Kidney (tissue), 14 donors: ENCODE data around the gene ANO10. TPM values are rescaled to one million over a fixed set of nuclear protein-coding genes. Genes with fewer than 3 reads are reported as not detected.

Source experiments
- DNase-seq, 5 donors: peaks; one replicate each; pipeline ENCODE4 v3.0.0-alpha.2; 2013 to 2020
- FAIRE-seq: peaks from 2 replicates; lab custom pipeline; 2012; peaks lifted over from hg19 to GRCh38; lab: Jason Lieb, UNC
- H3K27ac ChIP-seq, 2 donors: one replicate each; pipeline ENCODE4 v1.7.0; 2013; ENCODE audit warnings: low read depth in 2 of 2, low read length in 2 of 2, inconsistent platforms in 1 of 2
- H3K27me3 ChIP-seq: one replicate; pipeline ENCODE4 v1.7.1; 2013; ENCODE audit warnings: low read length, inconsistent platforms; ENCODE audit not compliant: control insufficient read depth, insufficient read depth
- H3K36me3 ChIP-seq, 3 donors: one replicate each; pipeline versions ENCODE4 v1.7.0 to v1.7.1; 2013; ENCODE audit warnings: low read length in 3 of 3, control low read depth in 1 of 3, inconsistent platforms in 1 of 3; ENCODE audit not compliant: insufficient read depth in 3 of 3, control insufficient read depth in 2 of 3
- H3K4me1 ChIP-seq, 3 donors: one replicate each; pipeline versions ENCODE4 v1.7.0 to v1.7.1; 2013; ENCODE audit warnings: low read length in 3 of 3, inconsistent platforms in 1 of 3, low read depth in 1 of 3; ENCODE audit not compliant: control insufficient read depth in 2 of 3, insufficient read depth in 2 of 3
- H3K4me3 ChIP-seq, 3 donors: one replicate each; pipeline versions ENCODE4 v1.7.0 to v1.8.1; 2013; ENCODE audit warnings: low read length in 3 of 3, control low read depth in 1 of 3, inconsistent platforms in 1 of 3
- H3K9ac ChIP-seq, 3 donors: one replicate each; pipeline versions ENCODE4 v1.7.0 to v1.7.1; 2013; ENCODE audit warnings: low read length in 3 of 3, control low read depth in 1 of 3, inconsistent platforms in 1 of 3
- H3K9me3 ChIP-seq, 3 donors: one replicate each; pipeline versions ENCODE4 v1.7.0 to v1.7.1; 2013; ENCODE audit warnings: low read length in 3 of 3, control low read depth in 1 of 3, inconsistent platforms in 1 of 3; ENCODE audit not compliant: control insufficient read depth in 2 of 3, insufficient read depth in 1 of 3
- intact Hi-C: fragments of 100-400 bp; cut with DNase I; formaldehyde crosslinking; loops from one replicate; pipeline ENCODE4 v1.11.1; 2022
- polyA plus RNA-seq: library from polyadenylated mRNA; stranded (reverse); fragments of 350-450 nt; fragmentation: Illumina TruSeq; extraction: RNeasy Lipid Tissue Mini Kit (QIAGEN cat#74804); gene quantifications from one replicate; pipeline ENCODE4 v1.2.3, GENCODE V29; 2014; ENCODE audit warnings: low read depth, low replicate concordance; ENCODE audit not compliant: insufficient read depth
- total RNA-seq: library from RNA; stranded (reverse); fragmentation: NEBNext Ultra II Directional; extraction: Animal tissue kit (Norgen Biotek cat#: 25700); gene quantifications from one replicate; pipeline ENCODE4 v1.2.1, GENCODE V29; 2021
- TF ChIP-seq, protein P1 (sequence below): IDR thresholded peaks from 3 replicates; pipeline ENCODE4 v1.5.1; 2012; ENCODE audit warnings: mild to moderate bottlenecking, moderate library complexity, borderline replicate concordance; ENCODE audit not compliant: insufficient read depth; ENCODE audit errors: extremely low read depth
- donor health status: control.
- donor health status: control.
- donor health status: control.
- donor health status: control.
- donor health status: control.
- donor health status: DM: yes; HTN: yes; CAD: no.
- donor health status: Normal renal cell carcinoma (clear cell type).

The ANO10 gene
- total and polyA plus RNA-seq, 2 donors from 2014 or later: 45.7 to 48.2 TPM

GRCh38 chr3:43525386-43525785 lies 96.4 kb downstream of the ANO10 start:
- intact Hi-C loops: no loop called here
- Histone ChIP-seq H3K9me3 (no peaks in the 10 kb centered on the region), H3K27me3 (no peaks in the 10 kb centered on the region), H3K9ac (no peak overlapping the region), H3K36me3 (no peaks in the 10 kb centered on the region), H3K4me3 (no peak overlapping the region), H3K27ac (no peak overlapping the region), H3K4me1 (no peaks in the 10 kb centered on the region)
- TF ChIP-seq, protein P1, sequence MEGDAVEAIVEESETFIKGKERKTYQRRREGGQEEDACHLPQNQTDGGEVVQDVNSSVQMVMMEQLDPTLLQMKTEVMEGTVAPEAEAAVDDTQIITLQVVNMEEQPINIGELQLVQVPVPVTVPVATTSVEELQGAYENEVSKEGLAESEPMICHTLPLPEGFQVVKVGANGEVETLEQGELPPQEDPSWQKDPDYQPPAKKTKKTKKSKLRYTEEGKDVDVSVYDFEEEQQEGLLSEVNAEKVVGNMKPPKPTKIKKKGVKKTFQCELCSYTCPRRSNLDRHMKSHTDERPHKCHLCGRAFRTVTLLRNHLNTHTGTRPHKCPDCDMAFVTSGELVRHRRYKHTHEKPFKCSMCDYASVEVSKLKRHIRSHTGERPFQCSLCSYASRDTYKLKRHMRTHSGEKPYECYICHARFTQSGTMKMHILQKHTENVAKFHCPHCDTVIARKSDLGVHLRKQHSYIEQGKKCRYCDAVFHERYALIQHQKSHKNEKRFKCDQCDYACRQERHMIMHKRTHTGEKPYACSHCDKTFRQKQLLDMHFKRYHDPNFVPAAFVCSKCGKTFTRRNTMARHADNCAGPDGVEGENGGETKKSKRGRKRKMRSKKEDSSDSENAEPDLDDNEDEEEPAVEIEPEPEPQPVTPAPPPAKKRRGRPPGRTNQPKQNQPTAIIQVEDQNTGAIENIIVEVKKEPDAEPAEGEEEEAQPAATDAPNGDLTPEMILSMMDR: no peak
- FAIRE-seq (no peak), DNase-seq (no peak)

DNA sequence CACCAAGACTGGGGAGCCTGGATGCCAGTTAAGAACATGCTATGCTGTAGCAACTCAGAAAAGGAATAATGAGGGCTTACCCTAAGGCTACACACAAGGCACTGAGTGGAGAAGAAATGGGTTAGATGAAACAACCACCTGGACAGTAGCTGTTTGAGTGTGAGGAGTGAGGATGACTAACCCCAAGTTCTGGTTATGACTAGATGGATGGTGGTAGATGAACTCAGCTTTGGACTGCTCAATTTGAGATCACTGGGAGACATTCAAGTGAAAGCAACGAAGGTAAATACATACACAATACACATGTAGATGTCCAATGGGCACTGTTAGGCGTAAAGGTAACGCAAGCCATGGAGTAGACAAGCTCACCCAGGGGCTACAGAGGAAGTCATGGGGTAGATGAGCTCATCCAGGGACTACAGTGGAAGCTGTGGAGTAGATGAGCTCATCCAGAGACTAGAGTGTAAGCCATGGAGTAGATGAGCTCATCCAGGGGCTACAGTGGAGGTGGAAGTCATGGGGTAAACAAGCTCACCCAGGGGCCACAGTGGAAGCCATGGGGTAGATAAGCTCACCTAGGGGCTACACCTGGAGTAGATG lies 98.3 kb downstream of the ANO10 start:
- DNase-seq (no peak), FAIRE-seq (no peak)
- H3K9ac ChIP-seq: no peak overlapping the region
- H3K27ac ChIP-seq: no peak overlapping the region
- TF ChIP-seq, protein P1: no peak
- intact Hi-C loops: no loop called here
- H3K4me3 ChIP-seq: no peak overlapping the region
- no peaks in the 10 kb centered on the region for H3K9me3 ChIP-seq
- peaks cover 0 to 4% (median 0%) of the 10 kb centered on the region in 3 donors for H3K36me3 ChIP-seq
- H3K4me1 ChIP-seq: no peaks in the 10 kb centered on the region
- H3K27me3 ChIP-seq: no peaks in the 10 kb centered on the region

- H3K9ac ChIP-seq: no peak overlapping the region
- H3K27me3 ChIP-seq: no peaks in the 10 kb centered on the region
- H3K27ac ChIP-seq: no peak overlapping the region
- no peaks in the 10 kb centered on the region for H3K4me1 ChIP-seq
- H3K9me3 ChIP-seq: peaks cover 0 to under 1% (median 0%) of the 10 kb centered on the region in 3 donors
- intact Hi-C loops: no loop called here
- DNase-seq: no peak
- H3K36me3 ChIP-seq: peaks cover 0 to 4% (median 0%) of the 10 kb centered on the region in 3 donors
- FAIRE-seq: no peak
- TF ChIP-seq, protein P1: no peak
- H3K4me3 ChIP-seq: no peak overlapping the region
Observed at GRCh38 chr3:43522727-43523362, 99.0 kb downstream of the ANO10 start.
